ENCODE results near the gene MTLN.
"Not testable (repeated sequence)": the region's sequence is repeated elsewhere in the genome, so short reads cannot be mapped to it uniquely, and the experiment has no call there.

Gene MTLN

GRCh38 chr2:110211938-110212858 lies at the start of gene MTLN:
MTLN (minus strand) TSS chr2:110212547; CDS start chr2:110212525, 22 bp downstream.
- peak; percentile 20 for DNase-seq

GRCh38 chr2:110261910-110262309 lies 49.6 kb upstream of the MTLN start:
- not testable (repeated sequence) for DNase-seq

- not testable (repeated sequence) for DNase-seq
These were observed 35.9 kb upstream of the MTLN start for GRCh38 chr2:110248081-110248795.

GRCh38 chr2:110245488-110246435 lies 33.4 kb upstream of the MTLN start:
- not testable (repeated sequence) for DNase-seq

- not testable (repeated sequence) for DNase-seq
These were observed 30.9 kb upstream of the MTLN start for GRCh38 chr2:110243283-110243682.

- not testable (repeated sequence) for DNase-seq
These were observed 22.2 kb upstream of the MTLN start for GRCh38 chr2:110234514-110234913.

- DNase-seq, result not testable (repeated sequence)
These were observed 17.5 kb upstream of the MTLN start for GRCh38 chr2:110229886-110230285.

- DNase-seq, result not testable (repeated sequence)
These were observed 10.3 kb upstream of the MTLN start for GRCh38 chr2:110222626-110223025.

- no peak for DNase-seq
These were observed 9.6 kb upstream of the MTLN start for GRCh38 chr2:110221938-110222337.

GRCh38 chr2:110220190-110220564 lies 7.8 kb upstream of the MTLN start:
- no peak for DNase-seq

GRCh38 chr2:110219496-110220189 lies 7.3 kb upstream of the MTLN start:
- no peak for DNase-seq

GRCh38 chr2:110218889-110219288 lies 6.5 kb upstream of the MTLN start:
- DNase-seq, result not testable (repeated sequence)

GRCh38 chr2:110216803-110217202 lies 4.5 kb upstream of the MTLN start:
- no peak for DNase-seq

GRCh38 chr2:110216199-110216598 lies 3.9 kb upstream of the MTLN start:
- DNase-seq, result no peak

- no peak for DNase-seq
These were observed 3.3 kb upstream of the MTLN start for GRCh38 chr2:110215566-110216158.

- no peak for DNase-seq
These were observed 2.7 kb upstream of the MTLN start for GRCh38 chr2:110215091-110215490.

GRCh38 chr2:110213522-110213921 lies 1.2 kb upstream of the MTLN start:
- not testable (repeated sequence) for DNase-seq

GRCh38 chr2:110205660-110206455 lies 6.5 kb downstream of the MTLN start:
- no peak for DNase-seq

GRCh38 chr2:110204408-110205385 lies 7.7 kb downstream of the MTLN start, which contains the start of gene NPHP1:
NPHP1 (minus strand) TSS chr2:110205013; CDS start chr2:110204968, 45 bp downstream.
- peak; percentile 53 for DNase-seq

All from amniotic stem cell (primary cell).